ENCODE data around the gene ANKRD55.

DNA sequence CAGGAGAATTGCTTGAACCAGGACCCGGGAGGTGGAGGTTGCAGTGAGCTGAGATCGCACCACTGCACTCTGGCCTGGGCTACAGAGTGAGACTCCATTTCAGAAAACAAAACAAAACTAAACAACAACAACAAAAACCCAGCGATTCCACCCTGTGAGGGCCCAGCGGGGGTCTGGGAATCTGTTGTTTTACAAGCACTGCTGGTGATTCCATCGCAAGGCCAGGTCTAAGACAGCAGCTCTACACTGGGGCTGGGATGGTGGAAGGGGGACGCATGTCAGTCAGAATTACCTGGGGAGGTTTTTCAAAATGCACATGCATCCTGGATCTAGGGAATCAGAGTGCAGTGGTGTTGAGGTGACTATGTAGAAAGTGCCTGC, 90.9 kb downstream of the ANKRD55 start:
- TF ChIP-seq, protein P1, sequence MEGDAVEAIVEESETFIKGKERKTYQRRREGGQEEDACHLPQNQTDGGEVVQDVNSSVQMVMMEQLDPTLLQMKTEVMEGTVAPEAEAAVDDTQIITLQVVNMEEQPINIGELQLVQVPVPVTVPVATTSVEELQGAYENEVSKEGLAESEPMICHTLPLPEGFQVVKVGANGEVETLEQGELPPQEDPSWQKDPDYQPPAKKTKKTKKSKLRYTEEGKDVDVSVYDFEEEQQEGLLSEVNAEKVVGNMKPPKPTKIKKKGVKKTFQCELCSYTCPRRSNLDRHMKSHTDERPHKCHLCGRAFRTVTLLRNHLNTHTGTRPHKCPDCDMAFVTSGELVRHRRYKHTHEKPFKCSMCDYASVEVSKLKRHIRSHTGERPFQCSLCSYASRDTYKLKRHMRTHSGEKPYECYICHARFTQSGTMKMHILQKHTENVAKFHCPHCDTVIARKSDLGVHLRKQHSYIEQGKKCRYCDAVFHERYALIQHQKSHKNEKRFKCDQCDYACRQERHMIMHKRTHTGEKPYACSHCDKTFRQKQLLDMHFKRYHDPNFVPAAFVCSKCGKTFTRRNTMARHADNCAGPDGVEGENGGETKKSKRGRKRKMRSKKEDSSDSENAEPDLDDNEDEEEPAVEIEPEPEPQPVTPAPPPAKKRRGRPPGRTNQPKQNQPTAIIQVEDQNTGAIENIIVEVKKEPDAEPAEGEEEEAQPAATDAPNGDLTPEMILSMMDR (IDR thresholded peaks at IDR 0.05): no peak
- TF ChIP-seq POLR2A (IDR thresholded peaks at IDR 0.05): no peak

All from heart left ventricle (tissue), 13 donors.